Inflammatory macrophage treated with lipopolysaccharide for 4 hours (primary cell): ENCODE data around the gene SIGLEC7.

Experiments used
- DNase-seq: peaks from one replicate; pipeline ENCODE4 v3.0.0-alpha.2; 2020

SIGLEC7 gene

DNA sequence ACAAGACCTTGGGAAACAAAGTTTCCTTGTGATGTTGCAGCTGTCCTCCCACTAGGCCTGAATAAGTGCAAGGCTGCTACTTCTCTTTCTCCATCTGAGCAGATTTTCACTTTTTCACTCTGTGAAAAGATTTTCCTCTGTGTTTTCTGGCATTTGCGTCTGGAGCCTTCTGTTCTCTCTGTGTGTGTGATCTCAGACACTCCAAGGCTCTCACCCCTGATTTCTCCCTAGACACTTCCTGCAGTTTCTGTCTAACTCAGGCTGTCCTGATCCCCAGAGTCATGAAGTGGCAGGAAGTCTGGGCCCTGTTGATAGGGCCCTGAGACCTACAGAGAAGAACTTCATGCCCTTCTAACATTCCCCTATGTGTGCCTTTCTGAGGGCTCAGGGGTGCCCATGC, 37.2 kb downstream of the SIGLEC7 start:
- no peak for DNase-seq

DNA sequence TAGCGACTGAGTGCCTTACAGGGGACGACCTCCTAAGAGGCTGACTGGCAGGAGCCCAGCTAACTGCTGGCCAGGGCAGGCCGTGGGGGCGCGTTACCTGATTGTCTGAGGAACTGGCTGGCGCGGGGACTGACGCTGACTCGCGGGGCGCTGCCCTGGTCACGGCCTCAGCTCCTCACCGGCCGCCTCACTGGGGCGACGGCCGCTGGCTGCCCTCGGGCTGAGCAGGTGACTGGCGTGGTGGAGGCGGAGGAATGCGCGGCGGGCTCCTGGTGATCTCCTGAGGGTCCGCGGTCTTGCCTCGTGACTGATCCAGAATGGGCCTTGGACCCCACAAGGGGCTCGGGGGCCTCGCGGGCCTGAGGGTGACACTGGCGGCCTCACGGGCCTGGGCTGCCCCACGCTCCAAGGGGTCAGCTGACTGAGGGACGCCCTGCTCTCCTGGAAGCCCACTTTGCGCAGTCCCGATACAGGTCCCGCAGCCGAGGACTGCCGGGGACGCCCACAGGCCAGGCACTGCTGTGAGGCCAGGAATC, 39.3 kb downstream of the SIGLEC7 start:
- DNase-seq, result no peak

DNA sequence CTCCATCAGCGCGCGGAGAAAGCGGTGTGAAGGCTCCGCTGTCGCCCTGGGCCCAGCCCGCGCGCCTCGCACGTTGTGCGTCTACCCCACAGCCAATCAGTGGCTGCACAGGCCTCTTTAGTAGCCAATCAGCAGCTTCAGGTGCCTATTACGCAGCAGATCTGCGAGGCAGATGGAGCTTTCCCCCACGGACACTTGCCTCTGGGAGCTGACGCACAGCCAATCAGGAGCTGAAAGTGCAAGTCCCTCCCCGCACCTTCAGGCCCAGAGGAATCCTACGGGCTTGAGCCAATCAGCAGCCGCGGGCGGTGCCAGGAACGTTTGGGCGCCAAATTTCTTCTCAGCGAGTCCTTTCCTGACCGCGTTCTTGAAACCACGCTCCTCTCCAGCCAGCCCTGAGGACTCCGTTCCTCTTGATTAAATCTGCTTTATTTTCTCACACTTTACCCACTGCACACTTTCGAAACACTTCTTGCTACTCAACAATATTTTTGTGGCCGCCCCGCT, 39.9 kb downstream of the SIGLEC7 start:
- DNase-seq, result peak; percentile 31

DNA sequence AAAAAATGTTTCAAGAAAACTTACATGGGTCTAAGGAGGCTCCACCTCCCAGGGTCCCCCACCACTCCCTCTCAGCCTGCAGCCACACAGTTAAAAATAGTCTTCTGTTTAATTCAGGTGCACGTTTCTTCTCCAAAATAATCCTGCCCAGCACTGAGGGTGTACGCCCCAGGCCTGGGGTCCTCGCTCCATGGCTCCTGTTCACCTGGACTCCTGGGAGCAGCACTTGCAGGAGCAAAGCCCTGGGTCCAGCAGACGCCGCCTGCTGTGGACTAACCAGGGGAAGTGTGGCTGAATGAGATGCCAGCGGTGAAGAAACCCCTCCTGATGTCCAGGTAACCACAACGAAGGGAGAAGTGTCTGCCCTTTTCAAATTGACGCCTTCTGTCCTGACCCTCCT, 41.5 kb downstream of the SIGLEC7 start:
- DNase-seq, result no peak

DNA sequence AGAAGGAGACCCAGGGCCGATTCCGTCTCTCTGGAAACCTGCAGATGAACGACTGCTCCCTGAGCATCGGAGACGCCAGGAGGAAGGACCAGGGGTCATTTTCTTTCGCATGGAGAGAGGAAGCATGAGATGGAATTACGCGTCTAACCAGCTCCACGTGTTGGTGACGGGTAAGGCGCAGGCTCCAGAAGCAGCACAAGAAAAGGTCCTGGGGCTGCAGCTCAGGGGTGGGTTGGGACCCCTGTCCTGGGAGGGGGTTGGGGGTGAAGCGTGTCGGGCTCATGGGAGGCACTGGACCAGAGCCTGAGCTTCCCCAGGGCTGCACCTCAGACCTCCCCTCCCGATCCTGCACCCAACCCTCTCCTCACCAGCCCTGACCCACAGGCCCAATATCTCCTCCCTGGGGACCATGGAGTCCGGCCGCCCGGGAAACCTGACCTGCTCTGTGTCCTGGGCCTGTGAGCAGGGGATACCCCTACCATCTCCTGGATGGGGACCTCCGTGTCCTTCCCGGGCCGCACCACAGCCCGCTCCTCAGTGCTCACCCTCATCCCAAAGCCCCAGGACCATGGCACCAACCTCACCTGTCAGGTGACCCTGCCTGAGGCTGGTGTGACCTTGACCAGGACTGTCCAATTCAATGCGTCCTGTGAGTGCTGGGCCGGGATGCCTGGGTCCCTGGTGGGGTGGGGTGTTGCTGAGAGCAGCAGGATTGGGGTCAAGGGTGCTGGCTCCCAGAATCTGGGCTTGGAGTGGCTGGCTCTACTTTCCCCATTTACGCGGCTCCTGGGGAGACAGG, 43.2 kb downstream of the SIGLEC7 start:
- no peak for DNase-seq

DNA sequence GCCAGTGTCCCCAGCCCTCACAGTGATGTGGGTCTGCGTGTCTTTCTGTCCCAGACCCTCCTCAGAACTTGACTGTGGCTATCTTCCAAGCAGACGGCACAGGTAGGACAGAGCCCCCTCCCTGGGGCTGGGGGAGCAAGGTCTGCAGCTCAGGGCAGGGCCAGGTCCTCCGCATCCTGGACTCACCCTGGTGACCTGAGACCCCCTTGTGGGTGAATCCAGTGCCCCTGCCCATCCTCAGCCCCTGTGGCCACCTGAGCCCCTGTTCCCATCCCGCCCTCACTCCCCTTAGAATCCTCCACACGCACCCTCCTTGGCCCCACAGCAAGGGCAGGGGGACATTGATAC, 43.7 kb downstream of the SIGLEC7 start:
- no peak for DNase-seq

DNA sequence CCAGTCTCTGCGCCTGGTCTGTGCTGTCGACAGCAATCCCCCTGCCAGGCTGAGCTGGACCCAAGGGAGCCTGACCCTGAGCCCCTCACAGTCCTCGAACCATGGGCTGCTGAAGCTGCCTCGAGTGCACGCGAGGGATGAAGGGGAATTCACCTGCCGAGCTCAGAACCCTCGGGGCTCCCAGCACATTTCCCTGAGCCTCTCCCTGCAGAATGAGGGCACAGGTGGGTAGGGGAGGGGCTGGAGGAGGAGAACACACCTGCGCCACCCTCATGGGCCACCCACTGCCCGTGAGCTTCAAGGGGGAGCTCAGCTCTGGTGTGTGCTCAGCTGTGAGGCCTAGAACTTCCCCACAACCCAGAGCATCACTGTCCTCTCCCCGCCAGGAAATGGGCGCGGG, 44.2 kb downstream of the SIGLEC7 start:
- DNase-seq, result no peak

DNA sequence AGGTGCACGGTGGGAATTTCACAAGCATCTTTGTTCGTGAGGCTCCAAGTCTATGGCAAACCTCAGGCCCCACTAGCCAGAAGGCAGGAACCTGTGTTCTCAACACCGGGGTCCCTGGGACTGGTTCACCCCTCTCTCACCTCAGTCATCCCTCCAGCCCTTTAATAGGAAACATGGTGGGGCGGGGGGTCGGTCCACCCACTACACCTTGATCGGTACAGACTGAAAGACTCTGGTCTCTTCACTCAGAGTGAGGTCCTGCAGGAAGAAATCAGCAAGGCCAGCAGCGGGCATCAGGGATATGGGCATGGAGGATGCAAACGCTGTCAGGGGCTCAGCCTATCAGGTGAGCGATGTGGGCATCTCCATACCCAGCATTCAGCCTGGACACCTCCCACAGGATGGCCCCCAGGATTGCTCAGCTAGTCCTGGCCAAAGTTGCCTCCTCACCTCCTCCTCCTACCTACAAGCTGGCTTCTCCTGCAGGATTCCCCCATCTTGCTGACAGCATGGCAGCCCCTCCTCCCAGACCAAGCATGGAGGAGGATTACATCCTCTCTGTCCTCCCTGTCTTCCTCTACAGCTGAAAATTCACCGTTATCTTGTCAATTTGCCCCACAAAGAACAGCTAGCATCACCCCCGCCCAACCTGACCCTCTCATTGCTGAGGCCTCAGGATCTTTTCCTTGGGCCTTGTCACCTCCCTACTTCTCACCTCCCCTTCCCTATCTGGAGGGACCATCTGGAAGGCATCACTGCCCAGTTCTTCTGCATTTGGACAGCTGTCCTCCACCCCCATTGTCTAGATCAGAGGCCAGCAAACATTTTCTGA, 45.5 kb downstream of the SIGLEC7 start:
- DNase-seq, result no peak

DNA sequence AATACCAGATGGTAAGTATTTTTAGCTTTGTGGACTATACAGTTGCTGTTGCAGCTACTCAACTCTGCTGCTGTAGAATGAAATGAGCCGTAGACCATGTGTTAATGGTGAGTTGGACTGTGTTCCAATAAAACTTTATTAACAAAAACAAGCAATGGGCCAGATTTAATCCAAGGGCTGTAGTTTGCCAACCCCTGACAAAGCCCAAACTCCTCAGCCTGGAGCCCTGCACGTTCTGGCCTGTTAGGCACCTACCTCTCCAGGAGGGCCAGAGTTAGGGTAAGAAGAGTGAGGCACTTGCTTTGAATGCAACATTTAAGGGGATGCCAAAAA, 46.1 kb downstream of the SIGLEC7 start:
- no peak for DNase-seq

DNA sequence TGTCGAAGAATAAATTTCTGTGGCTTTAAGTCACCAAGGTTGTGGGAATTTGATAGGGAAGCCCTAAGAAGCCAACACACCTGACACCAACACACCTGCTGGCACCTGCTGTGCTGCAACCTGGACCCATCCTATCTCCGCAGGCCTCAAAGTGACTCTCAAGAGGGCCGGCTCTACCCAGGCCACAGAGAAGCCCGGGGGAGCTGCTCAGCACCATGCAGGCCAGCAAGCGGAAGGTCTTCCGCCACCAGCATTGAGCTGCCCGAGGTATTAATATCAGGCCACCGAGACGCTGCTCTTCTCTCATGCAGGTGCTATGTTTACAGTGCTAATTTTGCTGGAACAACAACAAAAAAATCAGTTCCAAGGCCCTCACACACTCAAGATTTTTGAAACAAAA, 50.6 kb downstream of the SIGLEC7 start:
- DNase-seq, result no peak

DNA sequence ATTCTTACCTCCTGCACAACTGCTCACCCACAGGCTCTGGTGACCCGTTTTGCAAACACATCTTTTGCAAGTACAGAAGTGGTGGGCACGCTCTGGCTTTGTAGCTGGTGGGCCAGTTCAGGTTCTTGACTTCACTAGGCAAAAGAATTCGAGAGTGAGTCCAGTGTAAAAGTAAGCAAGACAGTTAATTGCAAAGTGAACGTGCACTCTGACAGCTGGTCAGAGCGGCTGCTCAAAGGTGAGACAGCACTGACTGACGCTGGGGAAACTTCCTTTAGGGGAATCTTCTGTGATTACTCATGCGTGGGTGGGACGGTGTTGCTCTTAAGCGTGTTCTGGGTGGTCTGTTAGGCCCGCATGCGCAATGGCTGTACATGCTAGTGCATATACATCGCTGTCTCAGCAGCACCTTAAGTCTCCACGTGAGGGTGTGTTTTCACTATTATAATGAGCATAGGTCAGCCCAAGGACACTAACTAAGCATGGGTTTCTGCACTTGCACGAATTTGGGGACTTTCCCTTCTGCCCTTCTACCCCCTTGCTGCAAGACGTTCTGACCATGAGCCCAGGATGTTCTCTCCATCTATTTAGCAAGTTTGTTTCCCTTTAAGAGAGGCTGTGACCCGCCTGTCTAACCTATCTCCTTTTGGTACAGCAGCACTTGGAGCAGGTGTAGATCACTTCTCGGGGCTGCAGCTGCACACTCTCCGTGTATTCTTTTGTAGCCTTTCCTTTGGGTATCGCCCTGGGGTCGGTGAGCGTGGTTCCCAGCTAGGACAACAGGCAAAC, 52.6 kb downstream of the SIGLEC7 start:
- no peak for DNase-seq

DNA sequence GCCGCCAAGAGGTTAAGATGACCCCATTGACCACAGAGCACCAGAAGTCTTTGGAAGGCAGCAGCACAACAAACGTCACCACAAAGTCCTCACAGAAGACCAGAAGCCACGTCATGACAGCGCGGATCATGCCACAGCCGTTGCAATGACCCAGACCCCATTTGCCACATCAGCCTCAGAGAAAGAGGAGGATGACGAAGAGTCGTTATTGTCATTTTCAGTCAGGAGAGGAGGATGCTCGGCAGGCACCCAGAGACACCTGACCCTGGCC, 53.1 kb downstream of the SIGLEC7 start:
- DNase-seq, result no peak

DNA sequence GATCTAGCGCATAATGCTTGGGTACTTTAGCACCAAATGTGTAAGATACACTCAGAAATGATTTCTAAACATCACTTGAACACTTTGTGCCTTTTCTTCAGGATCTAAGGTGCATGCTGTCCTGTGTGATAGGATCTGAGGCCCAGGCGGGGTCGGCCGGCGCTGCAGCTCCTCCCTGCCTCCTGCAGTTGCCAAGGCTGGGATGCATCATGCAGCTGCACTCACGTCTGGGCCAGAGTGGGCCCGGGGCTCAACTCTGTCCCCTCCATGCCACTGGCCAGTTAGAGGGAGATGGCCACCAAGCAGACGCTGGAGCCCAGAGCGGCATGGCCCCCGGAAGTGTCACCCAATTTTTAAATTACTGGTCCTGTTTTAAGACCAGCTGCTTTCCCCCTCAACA, 53.5 kb downstream of the SIGLEC7 start:
- DNase-seq, result no peak

DNA sequence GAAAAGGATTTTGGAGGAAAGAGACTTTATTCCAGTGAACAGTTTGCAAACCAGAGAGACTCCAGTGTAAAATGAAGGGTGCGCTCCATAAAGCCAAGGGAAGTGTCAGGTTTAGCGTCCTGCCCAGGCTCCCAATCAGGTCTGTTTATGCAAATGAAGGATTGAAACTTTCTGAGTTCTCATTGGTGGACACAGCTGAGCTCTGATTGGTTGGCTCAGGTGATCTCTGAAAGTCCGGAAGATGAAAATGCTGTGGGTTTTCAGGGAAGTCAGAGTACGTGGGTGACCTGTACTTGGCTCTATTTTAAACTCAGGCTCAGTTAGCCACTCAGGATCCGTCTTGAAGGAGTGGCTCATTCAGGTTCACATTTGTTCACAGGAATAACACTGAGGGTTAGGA, 54.1 kb downstream of the SIGLEC7 start:
- DNase-seq, result no peak

DNA sequence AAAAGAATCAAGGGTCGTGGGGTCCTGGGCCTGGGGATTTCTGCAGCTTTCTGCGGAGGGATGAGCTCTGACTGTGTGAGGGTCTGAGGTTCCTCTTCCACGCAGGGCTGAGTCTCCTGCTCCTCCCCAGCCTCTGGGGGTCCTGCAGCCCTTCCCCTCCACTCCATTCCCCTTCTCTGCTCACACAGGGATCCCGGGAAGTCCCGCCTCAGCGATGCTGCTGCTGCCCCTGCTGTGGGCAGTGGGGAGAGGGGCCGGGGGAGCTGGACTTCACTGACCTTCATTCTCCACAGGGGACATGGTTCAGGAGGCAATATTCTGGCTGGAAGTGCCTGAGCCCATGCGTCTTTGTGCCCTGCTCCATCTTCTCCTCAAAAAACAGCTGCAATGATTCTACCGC, 56.5 kb downstream of the SIGLEC7 start:
- no peak for DNase-seq

DNA sequence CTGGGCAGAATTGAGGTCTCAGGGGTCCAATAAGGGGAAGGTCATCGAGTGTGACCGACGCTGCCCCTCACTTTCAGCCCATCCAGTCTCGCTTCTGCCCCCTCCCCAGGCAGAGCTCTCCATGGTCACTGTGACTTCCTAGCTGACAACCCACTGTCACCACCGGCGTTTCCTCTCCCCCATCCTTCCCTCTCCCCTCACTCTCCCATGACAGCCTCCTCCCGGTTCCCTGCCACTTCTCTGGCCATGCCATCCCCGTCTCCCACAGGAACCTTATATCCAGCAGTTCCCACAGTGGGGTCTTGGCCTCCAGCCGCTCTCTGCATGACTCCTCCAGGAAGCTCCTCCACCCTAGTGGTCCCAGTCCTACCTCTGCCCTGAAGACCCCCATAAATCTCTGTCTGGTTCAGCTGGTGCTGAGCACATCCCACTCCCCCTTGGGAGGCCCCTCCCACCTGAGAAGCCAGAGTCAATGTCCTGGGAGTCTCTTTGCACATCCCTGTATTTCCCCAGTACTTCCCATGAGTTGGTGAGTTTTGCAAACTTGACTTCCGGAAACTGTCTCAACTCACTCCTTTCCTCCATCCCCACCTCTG, 58.1 kb downstream of the SIGLEC7 start:
- no peak for DNase-seq

DNA sequence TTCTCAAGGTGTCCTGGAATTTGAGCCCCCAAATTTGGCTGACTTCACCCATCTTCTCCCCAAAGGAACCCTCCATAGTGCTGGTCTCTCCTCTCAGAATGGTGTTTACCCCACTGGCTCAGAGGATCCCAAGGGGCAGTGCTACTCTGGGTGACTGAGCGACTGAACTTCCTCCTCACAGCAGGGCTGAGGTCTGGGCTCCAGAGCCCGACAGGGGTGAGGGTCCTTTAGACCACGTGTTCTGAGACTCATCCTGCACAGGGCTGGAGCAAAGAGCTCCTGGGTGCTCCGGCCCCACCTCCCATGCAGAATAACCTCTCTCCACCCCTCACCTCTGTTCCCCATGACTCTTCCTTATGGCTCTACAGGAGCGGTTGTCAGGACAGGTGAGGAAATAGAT, 59.6 kb downstream of the SIGLEC7 start:
- DNase-seq, result no peak
